ENCODE measurements around the gene ME1.

DNA sequence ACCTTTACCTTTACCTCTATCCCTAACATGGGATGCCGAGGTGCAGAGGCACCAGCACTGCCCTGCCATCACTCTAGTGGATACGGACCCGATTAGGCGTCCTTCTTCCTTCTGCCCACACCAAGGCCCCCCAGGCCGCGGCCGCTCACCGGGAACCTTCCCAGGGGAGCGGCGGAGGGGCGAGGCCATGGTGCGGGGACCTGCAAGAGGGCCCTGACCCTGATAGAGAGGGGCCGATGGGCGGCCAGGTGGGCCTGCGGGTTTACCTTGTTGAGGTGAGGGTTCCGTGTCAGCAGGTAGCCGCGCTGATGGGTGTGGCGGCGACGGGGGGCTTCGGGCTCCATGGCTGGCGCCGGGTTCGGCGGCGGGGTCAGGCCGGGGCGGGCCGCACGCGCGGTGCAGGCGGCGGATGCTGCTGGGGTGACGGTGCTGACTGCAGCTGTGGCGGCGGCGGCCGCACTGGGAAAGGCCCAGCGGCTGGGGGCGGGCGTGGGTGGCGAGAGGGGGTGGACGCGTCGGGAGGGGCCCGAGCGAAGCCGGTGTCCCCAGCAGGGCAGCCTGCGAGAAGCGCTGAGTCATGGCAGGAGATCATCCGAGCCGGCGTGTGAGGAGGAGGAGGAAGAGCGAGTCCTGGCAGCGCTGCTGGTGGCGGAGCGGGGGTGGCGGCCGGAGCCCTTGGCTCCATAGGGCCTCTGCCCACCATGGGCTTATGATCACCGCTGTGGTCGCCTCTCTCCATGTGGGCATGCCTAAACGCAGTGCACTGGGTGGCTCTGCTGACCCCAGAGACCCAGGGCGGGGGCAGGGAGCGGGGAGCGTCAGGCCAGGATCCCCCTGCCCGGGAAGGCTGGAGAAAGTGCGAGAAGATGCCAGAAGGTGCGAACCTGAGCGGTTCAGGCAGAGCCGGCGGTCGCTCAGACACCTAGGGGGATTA, at the start of gene ME1:
- TF ChIP-seq CTCF (IDR thresholded peaks at IDR 0.05) (no peak), POLR2AphosphoS5 (IDR thresholded peaks at IDR 0.05) (peak; percentile 35 to 76 (median 42))

Measured in stomach (tissue), 4 donors.